ENCODE data around the gene AUTS2. TPM values are rescaled to one million over a fixed set of nuclear protein-coding genes. Genes with fewer than 3 reads are reported as not detected.
"Not testable (repeated sequence)": the region's sequence is repeated elsewhere in the genome, so short reads cannot be mapped to it uniquely, and the experiment has no call there.

AUTS2 gene
- total and polyA plus RNA-seq, 2 donors (not counting 1 experiment from before 2014, with no cell fraction given), result 0.60 to 9.1 TPM

DNA sequence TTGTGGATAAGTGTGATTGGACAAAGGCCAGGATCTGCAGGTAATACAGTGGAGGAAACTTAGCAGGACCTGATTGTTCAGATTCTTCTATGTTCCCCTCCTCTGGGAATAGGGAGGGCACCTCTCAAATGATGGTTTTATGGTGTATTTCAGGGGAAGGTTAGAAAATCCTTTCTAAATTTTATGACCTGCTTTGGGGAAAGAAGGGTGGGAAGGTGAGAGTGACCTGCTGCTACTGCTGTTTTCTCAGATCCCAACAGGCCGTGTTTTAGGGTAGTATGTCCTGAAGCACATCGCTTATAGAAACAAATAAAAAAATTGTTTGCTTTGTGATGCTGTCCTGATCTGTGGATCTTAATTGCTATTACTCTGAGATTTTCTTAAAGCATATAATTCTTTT lies 1129.6 kb downstream of the AUTS2 start:
- Histone ChIP-seq H3K9ac (ENCODE audit: insufficient read depth, low read length) (no peak overlapping the region), H3K9me3 (ENCODE audit: control insufficient read depth, insufficient read depth, low read depth, low read length) (no peaks in the 10 kb centered on the region), H3K27ac (ENCODE audit: insufficient read depth, low read length) (no peak overlapping the region), H2AFZ (ENCODE audit: low read length) (no peak overlapping the region), H3K4me1 (ENCODE audit: control insufficient read depth, extremely low read depth, insufficient read depth, low read length) (no peaks in the 10 kb centered on the region), H3K79me2 (ENCODE audit: control insufficient read depth, insufficient read depth, low read length) (no peaks in the 10 kb centered on the region), H3K4me2 (ENCODE audit: extremely low read depth, insufficient read depth, low read length) (no peak overlapping the region), H3K36me3 (ENCODE audit: control insufficient read depth, insufficient read depth, low read length) (no peaks in the 10 kb centered on the region), H3K4me3 (replicated peaks in 1 of 4; ENCODE audit: control extremely low read depth in 1 of 4, insufficient read depth in 1 of 4, low read depth in 3 of 4, low read length in 4 of 4) (no peak overlapping the region), H4K20me1 (ENCODE audit: control insufficient read depth, extremely low read depth, insufficient read depth, low read length) (no peaks in the 10 kb centered on the region), H3K27me3 (ENCODE audit: control insufficient read depth, insufficient read depth, low read length) (no peaks in the 10 kb centered on the region)
- no peak for TF ChIP-seq EZH2 (IDR thresholded peaks at IDR 0.05; ENCODE audit: low read length, missing control alignments)
- TF ChIP-seq, protein P1, sequence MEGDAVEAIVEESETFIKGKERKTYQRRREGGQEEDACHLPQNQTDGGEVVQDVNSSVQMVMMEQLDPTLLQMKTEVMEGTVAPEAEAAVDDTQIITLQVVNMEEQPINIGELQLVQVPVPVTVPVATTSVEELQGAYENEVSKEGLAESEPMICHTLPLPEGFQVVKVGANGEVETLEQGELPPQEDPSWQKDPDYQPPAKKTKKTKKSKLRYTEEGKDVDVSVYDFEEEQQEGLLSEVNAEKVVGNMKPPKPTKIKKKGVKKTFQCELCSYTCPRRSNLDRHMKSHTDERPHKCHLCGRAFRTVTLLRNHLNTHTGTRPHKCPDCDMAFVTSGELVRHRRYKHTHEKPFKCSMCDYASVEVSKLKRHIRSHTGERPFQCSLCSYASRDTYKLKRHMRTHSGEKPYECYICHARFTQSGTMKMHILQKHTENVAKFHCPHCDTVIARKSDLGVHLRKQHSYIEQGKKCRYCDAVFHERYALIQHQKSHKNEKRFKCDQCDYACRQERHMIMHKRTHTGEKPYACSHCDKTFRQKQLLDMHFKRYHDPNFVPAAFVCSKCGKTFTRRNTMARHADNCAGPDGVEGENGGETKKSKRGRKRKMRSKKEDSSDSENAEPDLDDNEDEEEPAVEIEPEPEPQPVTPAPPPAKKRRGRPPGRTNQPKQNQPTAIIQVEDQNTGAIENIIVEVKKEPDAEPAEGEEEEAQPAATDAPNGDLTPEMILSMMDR (conservative IDR thresholded peaks at IDR 0.05 in 1 of 2, IDR thresholded peaks at IDR 0.05 in 1 of 2; ENCODE audit: low read depth in 1 of 2, low read length in 2 of 2), result no peak
- no peak for DNase-seq (ENCODE audit: low read depth in 2 of 2)

DNA sequence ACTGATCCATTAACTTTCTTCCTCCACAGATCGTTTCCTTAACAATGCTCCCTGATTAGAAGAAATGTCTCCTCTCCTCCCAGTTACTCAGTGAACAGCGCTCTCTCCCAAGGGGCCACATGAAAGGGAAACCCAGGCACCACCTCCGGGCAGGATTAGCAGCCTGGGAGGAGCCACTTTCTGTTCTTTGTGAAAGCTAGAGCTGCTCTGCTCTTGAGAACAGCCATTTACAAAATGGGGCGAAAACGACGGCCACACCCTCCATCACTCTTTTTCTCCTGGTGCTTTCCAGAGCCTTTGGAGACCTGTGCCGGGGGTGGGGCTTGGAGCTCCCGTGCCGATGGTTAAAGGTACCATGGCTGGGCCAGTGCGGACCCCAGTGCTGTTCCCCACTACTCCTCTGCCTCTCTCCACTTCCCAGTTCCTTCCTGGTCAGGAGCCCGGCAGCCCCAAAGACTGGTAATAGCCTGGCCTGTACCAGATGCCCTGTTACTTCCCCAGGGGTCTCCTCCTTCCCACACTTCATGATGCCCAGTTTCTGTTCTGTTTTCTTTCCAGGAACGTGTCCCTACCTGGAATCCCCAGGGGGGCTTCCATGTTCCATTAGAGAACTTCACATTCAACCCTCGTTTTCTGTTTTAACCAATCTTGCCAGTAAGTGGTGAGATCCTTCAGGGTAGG lies 1130.7 kb downstream of the AUTS2 start:
- H3K4me3 ChIP-seq (replicated peaks in 1 of 4; ENCODE audit: control extremely low read depth in 1 of 4, insufficient read depth in 1 of 4, low read depth in 3 of 4, low read length in 4 of 4), result no peak overlapping the region
- H3K27me3 ChIP-seq (ENCODE audit: control insufficient read depth, insufficient read depth, low read length), result no peaks in the 10 kb centered on the region
- H3K27ac ChIP-seq (ENCODE audit: insufficient read depth, low read length), result no peak overlapping the region
- no peak overlapping the region for H2AFZ ChIP-seq (ENCODE audit: low read length)
- no peaks in the 10 kb centered on the region for H3K9me3 ChIP-seq (ENCODE audit: control insufficient read depth, insufficient read depth, low read depth, low read length)
- H3K36me3 ChIP-seq (ENCODE audit: control insufficient read depth, insufficient read depth, low read length), result no peaks in the 10 kb centered on the region
- no peak overlapping the region for H3K4me2 ChIP-seq (ENCODE audit: extremely low read depth, insufficient read depth, low read length)
- H3K9ac ChIP-seq (ENCODE audit: insufficient read depth, low read length), result no peak overlapping the region
- DNase-seq (ENCODE audit: low read depth in 2 of 2), result peak in 1 of 2 donors; percentile 41
- no peaks in the 10 kb centered on the region for H3K79me2 ChIP-seq (ENCODE audit: control insufficient read depth, insufficient read depth, low read length)
- no peaks in the 10 kb centered on the region for H3K4me1 ChIP-seq (ENCODE audit: control insufficient read depth, extremely low read depth, insufficient read depth, low read length)
- no peak for TF ChIP-seq EZH2 (IDR thresholded peaks at IDR 0.05; ENCODE audit: low read length, missing control alignments)
- TF ChIP-seq, protein P1 (conservative IDR thresholded peaks at IDR 0.05 in 1 of 2, IDR thresholded peaks at IDR 0.05 in 1 of 2; ENCODE audit: low read depth in 1 of 2, low read length in 2 of 2), result no peak
- H4K20me1 ChIP-seq (ENCODE audit: control insufficient read depth, extremely low read depth, insufficient read depth, low read length), result no peaks in the 10 kb centered on the region

DNA sequence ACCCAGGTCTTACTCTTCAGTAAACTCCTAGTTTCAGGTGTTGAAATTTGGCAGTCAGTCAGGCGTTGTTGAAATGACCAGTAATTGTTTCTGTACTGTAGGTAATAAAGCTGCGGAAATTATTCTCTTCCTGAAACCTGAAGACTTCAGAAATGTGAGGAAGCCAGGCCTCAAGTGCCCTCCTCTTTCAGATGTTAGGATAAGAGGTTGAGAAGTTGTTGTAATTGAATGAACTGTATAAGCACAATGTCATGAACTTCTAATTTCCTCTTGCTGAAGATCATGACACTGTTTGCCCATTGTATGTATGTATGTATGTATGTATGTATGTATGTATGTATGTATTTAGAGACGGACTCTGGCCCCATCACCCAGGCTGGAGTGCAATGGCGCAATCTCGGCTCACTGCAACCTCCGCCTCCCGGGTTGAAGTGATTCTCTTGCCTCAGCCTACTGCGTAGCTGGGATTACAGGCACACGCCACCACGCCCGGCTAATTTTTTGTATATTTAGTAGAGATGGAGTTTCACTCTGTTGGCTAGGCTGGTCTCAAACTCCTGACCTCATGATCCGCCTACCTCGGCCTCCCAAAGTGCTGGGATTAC lies 1131.4 kb downstream of the AUTS2 start:
- not testable (repeated sequence) for H3K79me2 ChIP-seq (ENCODE audit: control insufficient read depth, insufficient read depth, low read length); H2AFZ ChIP-seq (ENCODE audit: low read length); H3K27ac ChIP-seq (ENCODE audit: insufficient read depth, low read length); DNase-seq (ENCODE audit: low read depth in 2 of 2); H3K9ac ChIP-seq (ENCODE audit: insufficient read depth, low read length); H3K4me2 ChIP-seq (ENCODE audit: extremely low read depth, insufficient read depth, low read length); H3K36me3 ChIP-seq (ENCODE audit: control insufficient read depth, insufficient read depth, low read length); H3K4me3 ChIP-seq (replicated peaks in 1 of 4; ENCODE audit: control extremely low read depth in 1 of 4, insufficient read depth in 1 of 4, low read depth in 3 of 4, low read length in 4 of 4); H3K9me3 ChIP-seq (ENCODE audit: control insufficient read depth, insufficient read depth, low read depth, low read length); H4K20me1 ChIP-seq (ENCODE audit: control insufficient read depth, extremely low read depth, insufficient read depth, low read length); H3K27me3 ChIP-seq (ENCODE audit: control insufficient read depth, insufficient read depth, low read length); H3K4me1 ChIP-seq (ENCODE audit: control insufficient read depth, extremely low read depth, insufficient read depth, low read length)
